H9 (cell line): ENCODE measurements around the gene SPATA6. TPM values are rescaled to one million over a fixed set of nuclear protein-coding genes. Genes with fewer than 3 reads are reported as not detected.

Experiments used
- DNase-seq: peaks from one replicate; pipeline ENCODE4 v3.0.0-alpha.2; 2017
- H2AFZ ChIP-seq: one replicate; pipeline ENCODE4 v1.6.1; 2013; ENCODE audit warnings: mild to moderate bottlenecking, low read length, control low read depth, moderate library complexity
- H2AK5ac ChIP-seq: 2 replicates; pipeline ENCODE4 v1.6.1; 2013; ENCODE audit warnings: low read length, control low read depth, mixed read lengths; ENCODE audit not compliant: insufficient read length
- H2BK120ac ChIP-seq: one replicate; pipeline ENCODE4 v1.6.1; 2013; ENCODE audit warnings: low read depth, mild to moderate bottlenecking, low read length, control low read depth, inconsistent platforms; ENCODE audit not compliant: poor library complexity, severe bottlenecking
- H2BK12ac ChIP-seq: 2 replicates; pipeline ENCODE4 v1.6.1; 2013; ENCODE audit warnings: low read length, control low read depth, mixed read lengths, low read depth; ENCODE audit not compliant: insufficient read length
- H2BK15ac ChIP-seq: 2 replicates; pipeline ENCODE4 v1.6.1; 2013; ENCODE audit warnings: low read depth, low read length, control low read depth
- H2BK20ac ChIP-seq: one replicate; pipeline ENCODE4 v1.6.1; 2013; ENCODE audit warnings: low read depth, mild to moderate bottlenecking, low read length, control low read depth, inconsistent platforms; ENCODE audit not compliant: poor library complexity, severe bottlenecking
- H2BK5ac ChIP-seq: 2 replicates; pipeline ENCODE4 v1.6.1; 2013; ENCODE audit warnings: low read length, control low read depth, mixed read lengths; ENCODE audit not compliant: insufficient read length
- H3K14ac ChIP-seq: 2 replicates; pipeline ENCODE4 v1.6.1; 2013; ENCODE audit warnings: low read length, control low read depth; ENCODE audit not compliant: insufficient read depth
- H3K18ac ChIP-seq: 2 replicates; pipeline ENCODE4 v1.6.1; 2013; ENCODE audit warnings: low read depth, mild to moderate bottlenecking, mixed read lengths, low read length, control low read depth; ENCODE audit not compliant: insufficient read length
- H3K23ac ChIP-seq: 2 replicates; pipeline ENCODE4 v1.6.1; 2013; ENCODE audit warnings: low read length, control low read depth, mixed read lengths, low read depth; ENCODE audit not compliant: insufficient read length
- H3K23me2 ChIP-seq: 2 replicates; pipeline ENCODE4 v1.6.1; 2013; ENCODE audit warnings: low read depth, mild to moderate bottlenecking, mixed read lengths, low read length, control low read depth; ENCODE audit not compliant: insufficient read length, poor library complexity, severe bottlenecking
- H3K27ac ChIP-seq: 2 replicates; pipeline ENCODE4 v1.5.1; 2013; ENCODE audit warnings: low read length, control low read depth, mixed read lengths, low read depth; ENCODE audit not compliant: insufficient read length
- H3K27me3 ChIP-seq: 2 replicates; pipeline ENCODE4 v1.6.1; 2013; ENCODE audit warnings: low read length, control low read depth, inconsistent platforms; ENCODE audit not compliant: insufficient read depth
- H3K4ac ChIP-seq: 2 replicates; pipeline ENCODE4 v1.6.1; 2013; ENCODE audit warnings: low read depth, mild to moderate bottlenecking, control low read depth, inconsistent platforms, low read length, moderate library complexity
- H3K4me1 ChIP-seq: 2 replicates; pipeline ENCODE4 v1.6.1; 2013; ENCODE audit warnings: low read length, control low read depth, inconsistent platforms; ENCODE audit not compliant: insufficient read depth
- H3K4me2 ChIP-seq: 2 replicates; pipeline ENCODE4 v1.6.1; 2013; ENCODE audit warnings: low read length, control low read depth, mixed read lengths; ENCODE audit not compliant: insufficient read length, insufficient read depth
- H3K56ac ChIP-seq: 2 replicates; pipeline ENCODE4 v1.6.1; 2013; ENCODE audit warnings: low read depth, mild to moderate bottlenecking, mixed read lengths, low read length, control low read depth; ENCODE audit not compliant: insufficient read length
- H3K79me1 ChIP-seq: 2 replicates; pipeline ENCODE4 v1.6.1; 2013; ENCODE audit warnings: low read depth, mild to moderate bottlenecking, moderate library complexity, low read length, control low read depth, inconsistent platforms; ENCODE audit not compliant: insufficient read depth, poor library complexity, severe bottlenecking
- H3K79me2 ChIP-seq: 2 replicates; pipeline ENCODE4 v1.6.1; 2013; ENCODE audit warnings: low read length, control low read depth, inconsistent platforms; ENCODE audit not compliant: insufficient read depth
- H3K9ac ChIP-seq: 2 replicates; pipeline ENCODE4 v1.6.1; 2013; ENCODE audit warnings: low read length, control low read depth, mixed read lengths; ENCODE audit not compliant: insufficient read length; ENCODE audit errors: extremely low read depth
- H3K9me3 ChIP-seq: one replicate; pipeline ENCODE4 v1.6.1; 2013; ENCODE audit warnings: low read depth, low read length, inconsistent platforms; ENCODE audit not compliant: control insufficient read depth
- H3T11ph ChIP-seq: one replicate; pipeline ENCODE4 v1.6.1; 2013; ENCODE audit warnings: mild to moderate bottlenecking, low read length, control low read depth, inconsistent platforms
- H4K20me1 ChIP-seq: one replicate; pipeline ENCODE4 v1.6.1; 2013; ENCODE audit not compliant: control insufficient read depth, insufficient read length, insufficient read depth
- H4K5ac ChIP-seq: 2 replicates; pipeline ENCODE4 v1.6.1; 2013; ENCODE audit warnings: low read depth, mild to moderate bottlenecking, mixed read lengths, low read length, control low read depth; ENCODE audit not compliant: insufficient read length
- H4K8ac ChIP-seq: replicated peaks from 2 replicates; pipeline ENCODE4 v1.6.1; 2013; ENCODE audit warnings: low read length, control low read depth, mixed read lengths, low read depth; ENCODE audit not compliant: insufficient read length
- H4K91ac ChIP-seq: 2 replicates; pipeline ENCODE4 v1.6.1; 2013; ENCODE audit warnings: low read depth, mild to moderate bottlenecking, moderate library complexity, mixed read lengths, low read length, control low read depth; ENCODE audit not compliant: insufficient read length
- H3K27ac Mint-ChIP-seq, 3 experiments: 2 replicates in 2 of 3; 3 replicates in 1 of 3; pipeline ENCODE4 v1.8.0; 2020 to 2021; ENCODE audit warnings: mixed read lengths in 3 of 3, mild to moderate bottlenecking in 1 of 3, moderate library complexity in 1 of 3
- H3K27me3 Mint-ChIP-seq: 2 replicates; pipeline ENCODE4 v1.8.0; 2021; ENCODE audit warnings: low read depth, mild to moderate bottlenecking, moderate library complexity, mixed read lengths
- H3K36me3 Mint-ChIP-seq, 3 experiments: 2 replicates in 2 of 3; 3 replicates in 1 of 3; pipeline ENCODE4 v1.8.0; 2020 to 2021; ENCODE audit warnings: low read depth in 3 of 3, mixed read lengths in 3 of 3; ENCODE audit not compliant: insufficient read depth in 1 of 3
- H3K4me1 Mint-ChIP-seq, 2 experiments: 2 replicates each; pipeline ENCODE4 v1.8.0; 2020; ENCODE audit warnings: mixed read lengths in 2 of 2
- H3K4me3 Mint-ChIP-seq, 2 experiments: 2 replicates in 1 of 2; 3 replicates in 1 of 2; pipeline ENCODE4 v1.8.0; 2020 to 2021; ENCODE audit warnings: mild to moderate bottlenecking in 2 of 2, mixed read lengths in 2 of 2, moderate library complexity in 1 of 2
- H3K9me3 Mint-ChIP-seq, 2 experiments: 2 replicates in 1 of 2; 3 replicates in 1 of 2; pipeline ENCODE4 v1.8.0; 2020; ENCODE audit warnings: mild to moderate bottlenecking in 2 of 2, mixed read lengths in 2 of 2, moderate library complexity in 1 of 2
- CTCF ChIP-seq: fragments of 200-600 bp; sonication (generic); conservative IDR thresholded peaks from 3 replicates; pipeline ENCODE4 v1.8.0; 2021; ENCODE audit warnings: antibody characterized with exemption, mild to moderate bottlenecking
- WGBS: extraction: QIAGEN DNeasy Blood & Tissue Kit; methylation state at CpG from one replicate; pipeline ENCODE4 v1.1.7; 2013; ENCODE audit warnings: missing lambda C conversion rate, low lambda C conversion rate, mixed read lengths; ENCODE audit not compliant: insufficient read length; ENCODE audit errors: extremely low coverage; 5-methylcytosine and 5-hydroxymethylcytosine counted together
- total RNA-seq: library from RNA; stranded (reverse); gene quantifications from 2 replicates; pipeline ENCODE4 v1.2.1, GENCODE V29; 2021

Gene SPATA6
- total RNA-seq, 1 experiment from 2014 or later: 8.0 TPM

- H3K23me2 ChIP-seq: no peaks in the 10 kb centered on the region
- H4K5ac ChIP-seq: no peak overlapping the region
- no peak overlapping the region for H3K56ac ChIP-seq
- Mint-ChIP-seq H3K36me3 (no peaks in the 10 kb centered on the region), H3K27ac (no peak overlapping the region), H3K4me1 (peaks cover 12 to 34% of the 10 kb centered on the region in 2 experiments), H3K9me3 (peaks cover 0 to 4% of the 10 kb centered on the region in 2 experiments; a peak in 1 of 5 replicates), H3K27me3 (no peaks in the 10 kb centered on the region), H3K4me3 (no peak overlapping the region; a peak in 1 of 5 replicates)
- H4K20me1 ChIP-seq: no peaks in the 10 kb centered on the region
- no peaks in the 10 kb centered on the region for H3K9me3 ChIP-seq
- H3K4ac ChIP-seq: no peak overlapping the region
- no peak overlapping the region for H3K4me2 ChIP-seq
- H4K91ac ChIP-seq: no peak overlapping the region
- no peaks in the 10 kb centered on the region for H3K79me2 ChIP-seq
- no peak overlapping the region for H2AK5ac ChIP-seq
- no peak overlapping the region for H2BK15ac ChIP-seq
- no peaks in the 10 kb centered on the region for H3K79me1 ChIP-seq
- H3K27me3 ChIP-seq: no peaks in the 10 kb centered on the region
- H2BK12ac ChIP-seq: no peak overlapping the region
- DNase-seq: no peak
- no CpG with 5 or more reads among the region's 3 CpGs for WGBS
- no peak overlapping the region for H3K23ac ChIP-seq
- H2BK120ac ChIP-seq: no peak overlapping the region
- H3T11ph ChIP-seq: no peak overlapping the region
- no peak overlapping the region for H3K9ac ChIP-seq
- TF ChIP-seq CTCF: no peak
- H2AFZ ChIP-seq: no peak overlapping the region
- H3K4me1 ChIP-seq: no peaks in the 10 kb centered on the region; the same call in 1 of the 2 replicates
- no peak overlapping the region for H3K14ac ChIP-seq
- H4K8ac ChIP-seq: no peak overlapping the region
- no peak overlapping the region for H2BK5ac ChIP-seq
- no peak overlapping the region for H2BK20ac ChIP-seq
- H3K27ac ChIP-seq: no peak overlapping the region
- H3K18ac ChIP-seq: no peak overlapping the region
These were observed 9.2 kb downstream of the SPATA6 start for GRCh38 chr1:48462716-48463302.
